HG02870 (cell line): ENCODE data around the gene PRKCA.
"Not testable (repeated sequence)": the region's sequence is repeated elsewhere in the genome, so short reads cannot be mapped to it uniquely, and the experiment has no call there.

Source experiments
- ATAC-seq: cut with Tn5 transposase; IDR thresholded peaks from one replicate; pipeline ENCODE4 v1.9.1; 2021; ENCODE audit warnings: mild to moderate bottlenecking, moderate library complexity; ENCODE audit not compliant: unreplicated experiment

The PRKCA gene

DNA sequence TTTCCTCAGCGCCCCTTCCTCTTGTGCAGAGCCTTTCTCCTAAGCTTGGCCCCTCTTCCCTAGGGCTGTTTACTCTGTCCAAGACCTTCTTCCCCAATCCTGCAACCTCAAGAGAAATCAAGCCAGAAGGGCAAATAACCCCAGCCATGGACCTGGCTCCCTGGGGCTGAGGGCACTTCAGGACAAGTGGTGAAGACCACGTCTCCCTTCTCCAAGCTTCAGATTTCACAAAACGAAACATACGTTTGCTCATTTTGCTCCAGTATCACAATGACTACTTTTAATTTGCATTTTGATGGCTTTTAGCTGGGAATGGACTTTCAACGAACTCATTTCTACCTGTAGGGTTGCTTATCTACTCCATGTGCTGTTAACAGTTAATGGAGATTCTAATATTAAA is 392.7 kb downstream of the PRKCA start:
- ATAC-seq = no peak

DNA sequence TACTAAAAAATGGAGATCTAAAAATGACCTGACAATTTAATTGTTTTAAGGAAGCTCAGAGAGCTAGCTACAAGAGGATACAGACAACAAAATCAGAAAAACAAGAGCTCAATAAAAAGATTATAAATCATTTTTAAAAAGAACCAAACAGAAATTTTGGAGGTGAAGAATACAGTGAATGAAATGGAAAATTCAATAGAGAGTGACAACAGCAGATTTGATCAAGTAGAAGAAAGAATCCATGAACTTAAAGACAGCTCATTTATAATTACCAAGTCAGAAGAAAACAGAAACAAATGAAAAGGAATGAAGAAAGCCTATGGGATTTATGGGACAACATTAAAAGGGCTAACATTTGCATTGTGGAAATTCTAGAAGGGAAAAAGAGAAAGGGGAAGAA is 395.9 kb downstream of the PRKCA start:
- no peak for ATAC-seq

DNA sequence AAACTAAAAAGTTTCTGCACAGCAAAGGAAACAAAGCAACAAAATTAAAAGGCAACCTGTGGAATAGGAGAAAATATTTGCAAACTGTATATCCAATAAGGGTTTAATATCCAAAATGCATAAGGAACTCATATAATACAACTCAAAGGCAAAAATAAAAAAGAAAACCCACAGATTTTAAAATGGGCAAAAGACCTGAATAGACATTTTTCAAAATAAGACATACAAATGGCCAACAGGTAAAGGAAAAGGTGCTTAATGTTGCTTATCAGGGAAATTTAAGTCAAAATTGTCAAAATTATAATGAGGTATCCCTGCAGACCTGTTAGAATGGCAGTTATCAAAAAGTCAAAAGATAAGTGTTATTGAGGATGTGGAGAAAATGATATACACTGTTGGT is 399.0 kb downstream of the PRKCA start:
- no peak for ATAC-seq

DNA sequence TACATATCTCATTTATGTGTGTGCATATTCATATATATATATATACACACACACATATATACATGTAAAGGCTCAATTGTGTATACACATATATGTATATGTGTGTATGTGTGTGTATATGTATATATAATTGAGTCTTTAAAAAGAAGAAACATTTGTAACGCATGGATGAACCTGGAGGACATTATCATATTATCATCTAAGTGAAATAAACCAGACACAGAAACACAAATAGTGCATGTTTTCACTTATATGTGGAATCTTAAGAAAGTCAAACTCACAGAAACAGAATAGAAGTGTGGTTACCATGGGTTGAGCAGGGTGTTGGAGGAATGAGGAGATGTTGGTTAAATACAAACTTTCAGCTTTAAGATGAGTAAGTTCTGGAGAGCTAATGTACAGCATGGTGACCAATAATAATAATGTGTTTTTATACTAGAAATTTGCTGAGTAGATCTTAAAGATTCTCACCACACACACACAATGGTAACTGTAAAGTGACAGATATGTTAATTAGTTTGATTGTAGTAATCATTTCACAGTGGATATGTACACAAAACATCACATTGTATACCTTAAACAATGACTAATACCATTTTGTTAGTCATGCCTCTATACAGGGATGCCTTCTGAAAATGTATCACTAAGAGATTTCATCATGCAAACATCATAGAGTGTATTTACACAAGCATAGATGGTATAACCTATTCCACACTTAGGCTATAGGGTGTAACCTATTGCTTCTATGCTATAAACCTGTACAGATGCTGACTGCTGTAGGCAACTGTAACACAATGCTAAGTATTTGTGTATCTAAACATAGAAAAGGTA is 399.9 kb downstream of the PRKCA start:
- ATAC-seq = no peak

DNA sequence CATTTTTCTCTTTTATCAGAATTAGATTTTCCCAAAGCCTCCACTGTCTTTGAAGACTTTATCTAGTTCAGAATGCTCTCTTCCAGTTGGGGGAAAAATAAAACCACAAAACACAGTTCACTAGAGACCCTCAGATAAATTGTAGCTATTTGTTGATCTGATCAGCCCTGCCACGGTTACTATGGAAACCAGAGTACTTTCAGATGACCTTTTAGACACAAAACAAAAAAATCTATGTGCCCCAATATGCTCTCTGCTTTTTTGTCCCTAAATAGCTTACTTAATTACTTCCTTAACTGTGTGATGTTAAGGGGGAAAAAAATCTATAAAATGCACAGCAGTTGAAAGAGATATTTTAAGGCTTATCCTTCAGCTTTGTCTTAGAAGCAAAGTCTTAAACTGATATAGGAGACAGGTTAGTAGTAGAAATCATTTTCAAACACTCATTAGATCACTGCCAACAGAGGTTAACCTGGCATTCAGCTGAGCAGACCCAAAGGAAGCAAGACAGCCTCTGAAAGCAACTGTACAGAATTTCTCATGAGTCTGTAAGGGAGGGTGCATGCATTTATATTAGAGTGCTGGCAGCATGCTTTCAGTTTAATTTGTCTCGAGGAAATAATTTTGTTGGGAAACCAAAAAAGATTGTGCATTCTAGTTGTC is 402.6 kb downstream of the PRKCA start:
- no peak for ATAC-seq

DNA sequence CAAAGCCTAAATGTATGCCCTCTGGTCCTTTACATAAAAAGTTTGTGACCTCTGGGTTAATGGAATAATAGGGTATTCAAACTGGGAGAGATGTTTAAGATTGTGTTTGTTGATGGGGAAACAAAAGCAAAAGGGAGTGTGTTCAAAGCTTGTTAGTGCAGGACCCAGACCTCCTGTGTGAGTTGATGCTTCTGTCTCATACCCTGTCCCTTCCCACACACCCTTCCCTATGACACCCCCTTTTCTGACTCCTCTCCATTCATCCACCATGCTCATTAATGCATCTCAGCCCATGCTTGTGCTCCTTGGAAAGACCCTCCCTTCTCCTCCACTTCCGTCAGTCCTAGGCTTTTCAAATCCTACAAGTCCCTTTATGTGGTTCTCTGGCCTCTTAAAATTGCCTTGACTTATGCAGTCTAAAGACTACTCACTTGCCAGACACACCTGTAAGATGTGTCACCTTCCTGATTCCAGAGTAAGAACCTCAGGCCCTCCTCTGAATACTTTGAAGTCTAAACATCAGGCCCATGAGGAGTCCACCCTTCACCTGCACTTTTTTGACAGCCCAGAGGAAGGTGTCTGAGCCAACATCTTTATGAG is 404.5 kb downstream of the PRKCA start:
- ATAC-seq = no peak

DNA sequence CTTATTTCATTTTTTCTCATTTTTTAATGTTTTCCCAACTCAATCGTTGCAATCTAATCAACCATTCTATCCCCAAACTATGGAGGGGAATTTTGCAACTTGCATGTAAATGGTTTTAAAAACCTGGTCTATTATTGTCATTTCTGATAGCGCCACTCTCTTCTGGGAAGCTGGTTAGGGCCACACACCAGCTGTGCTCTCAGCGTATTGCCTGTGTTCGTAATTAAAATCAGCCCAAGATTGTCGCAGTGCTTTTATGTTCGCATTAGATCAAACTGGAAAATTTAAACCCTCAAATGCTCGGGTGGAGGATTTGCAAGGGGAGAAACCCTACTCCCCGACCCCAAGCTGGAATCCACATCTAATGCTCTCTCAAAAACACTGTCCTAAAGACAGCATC is 409.0 kb downstream of the PRKCA start:
- no peak for ATAC-seq

DNA sequence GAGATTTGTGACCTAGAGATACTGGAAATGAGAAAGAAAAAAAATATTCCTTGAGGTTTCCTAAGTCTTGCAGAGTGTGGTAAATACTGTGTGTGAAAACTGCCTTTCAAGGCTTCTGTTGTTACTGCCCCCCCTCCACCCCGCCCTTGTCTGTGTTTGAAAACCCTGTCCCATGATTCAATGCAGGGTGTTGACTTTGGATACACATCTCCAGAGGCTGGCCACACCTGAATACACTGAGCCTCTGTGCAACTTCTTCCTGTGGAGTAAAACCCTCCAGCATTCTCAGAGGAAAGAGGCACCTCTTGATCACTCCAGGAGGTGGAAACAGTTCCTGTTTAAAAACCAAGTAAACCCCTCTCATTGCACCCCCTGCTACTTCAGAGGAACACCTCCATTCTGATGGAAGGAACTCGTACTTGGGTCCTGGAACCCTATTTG is 409.5 kb downstream of the PRKCA start:
- ATAC-seq = no peak

DNA sequence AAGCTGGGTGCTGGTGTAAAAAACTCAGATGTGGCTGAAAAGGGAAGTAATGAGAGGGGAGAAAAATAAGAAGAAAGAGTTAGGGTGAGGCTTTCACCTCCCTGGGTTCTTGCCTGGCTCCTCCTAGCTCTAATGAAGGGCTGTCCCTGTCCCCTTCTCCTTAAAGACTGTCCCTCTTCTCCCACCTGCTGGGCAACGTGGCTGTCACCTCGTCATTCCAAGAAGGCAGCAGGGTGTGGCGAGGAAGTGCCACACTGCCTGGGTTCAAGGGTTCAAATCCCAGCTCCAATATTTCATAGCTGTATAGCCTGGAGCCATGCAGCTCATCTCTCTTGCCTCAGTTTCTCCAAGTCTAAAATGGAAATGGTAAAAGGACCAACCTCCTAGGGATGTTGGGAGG is 410.0 kb downstream of the PRKCA start:
- ATAC-seq = no peak

DNA sequence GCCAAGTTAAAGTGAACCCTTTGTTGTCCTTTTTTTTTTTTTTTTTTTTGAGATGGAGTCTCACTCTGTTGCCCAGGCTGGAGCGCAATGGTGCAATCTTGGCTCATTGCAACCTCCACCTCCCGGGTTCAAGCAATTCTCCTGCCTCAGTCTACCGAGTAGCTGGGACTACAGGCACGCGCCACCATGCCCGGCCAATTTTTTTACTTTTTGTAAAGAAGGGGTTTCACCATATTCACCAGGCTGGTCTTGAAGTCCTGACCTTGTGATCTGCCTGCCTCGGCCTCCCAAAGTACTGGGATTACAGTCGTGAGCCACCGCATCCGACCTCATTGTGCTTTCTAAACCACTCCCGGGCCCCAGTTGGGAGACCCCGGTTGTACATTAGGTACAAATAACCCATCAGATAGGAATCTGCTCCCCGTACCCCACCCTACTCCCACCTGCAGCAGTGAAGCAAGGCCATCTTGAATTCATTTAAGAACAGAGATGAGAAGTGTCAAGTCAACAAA is 410.7 kb downstream of the PRKCA start:
- ATAC-seq = not testable (repeated sequence)

DNA sequence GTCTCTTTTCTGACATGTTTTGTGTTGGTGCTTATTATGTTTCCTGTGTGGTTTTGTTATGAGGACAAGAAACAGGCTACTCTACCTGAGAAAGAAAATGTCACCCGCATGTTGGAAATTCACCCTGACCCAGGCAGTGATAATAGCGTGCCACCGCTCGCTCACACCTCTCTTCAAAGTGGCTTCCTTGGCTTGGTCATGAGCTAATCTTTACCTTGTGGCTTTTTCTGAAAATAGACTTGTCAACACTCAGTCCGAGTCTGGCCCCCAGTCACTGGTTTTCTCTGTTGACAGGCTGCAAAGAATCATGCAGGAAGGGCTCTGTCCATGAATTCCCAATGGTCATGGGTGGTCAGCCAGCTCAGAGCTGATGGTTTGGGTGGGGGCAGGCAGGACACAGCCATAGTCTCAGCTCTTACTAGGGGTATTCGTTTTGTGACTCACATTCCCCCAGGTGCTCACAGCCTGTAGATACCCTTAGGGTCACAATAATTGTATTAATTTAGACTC is 411.2 kb downstream of the PRKCA start:
- ATAC-seq = no peak

DNA sequence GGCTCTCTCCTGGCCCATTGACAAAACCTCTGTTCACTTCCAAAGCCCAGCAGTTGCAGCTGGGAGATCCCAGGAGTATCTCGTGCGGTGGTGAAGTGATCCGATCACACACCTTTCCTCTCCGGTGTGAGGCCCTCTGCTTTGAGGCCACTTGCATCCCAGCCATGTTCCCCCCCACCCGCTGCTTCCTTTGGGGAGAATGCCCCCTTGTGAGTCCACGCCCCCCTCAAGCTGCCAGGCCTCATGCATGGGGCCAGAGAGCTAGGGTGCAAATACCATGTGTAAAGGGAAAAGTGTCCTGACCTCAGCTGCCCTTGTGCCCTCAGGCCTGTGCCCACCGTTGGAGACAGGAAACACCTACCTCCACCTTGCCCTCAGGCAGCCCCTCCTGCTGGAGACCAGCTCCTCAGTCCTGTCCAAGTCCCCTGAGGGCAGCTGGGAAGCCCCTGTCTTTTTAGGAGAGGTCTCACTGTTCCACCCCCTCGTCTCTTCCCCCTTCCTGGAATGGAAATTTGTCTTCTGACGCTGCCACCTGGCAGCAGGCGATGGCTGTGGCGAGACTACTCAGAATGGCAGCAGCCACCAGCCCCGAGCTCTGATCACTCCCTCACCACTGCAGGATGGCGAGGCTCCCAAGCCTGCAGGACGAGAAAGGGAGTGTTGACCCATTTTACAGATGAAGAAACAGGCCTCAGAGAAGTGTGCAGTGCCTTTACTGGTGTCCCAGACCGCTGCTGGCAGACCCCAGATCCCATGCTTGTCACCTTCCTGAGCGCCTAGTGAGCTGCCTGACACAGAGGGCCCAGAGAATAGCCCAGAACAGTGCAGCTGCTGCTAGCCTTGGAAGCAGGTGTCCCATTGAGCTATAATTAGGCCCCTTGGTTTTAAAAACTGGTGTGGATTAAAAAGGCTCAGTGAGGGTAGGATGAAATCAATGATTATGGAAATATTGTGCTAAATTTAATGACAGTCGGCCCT is 411.9 kb downstream of the PRKCA start:
- no peak for ATAC-seq

DNA sequence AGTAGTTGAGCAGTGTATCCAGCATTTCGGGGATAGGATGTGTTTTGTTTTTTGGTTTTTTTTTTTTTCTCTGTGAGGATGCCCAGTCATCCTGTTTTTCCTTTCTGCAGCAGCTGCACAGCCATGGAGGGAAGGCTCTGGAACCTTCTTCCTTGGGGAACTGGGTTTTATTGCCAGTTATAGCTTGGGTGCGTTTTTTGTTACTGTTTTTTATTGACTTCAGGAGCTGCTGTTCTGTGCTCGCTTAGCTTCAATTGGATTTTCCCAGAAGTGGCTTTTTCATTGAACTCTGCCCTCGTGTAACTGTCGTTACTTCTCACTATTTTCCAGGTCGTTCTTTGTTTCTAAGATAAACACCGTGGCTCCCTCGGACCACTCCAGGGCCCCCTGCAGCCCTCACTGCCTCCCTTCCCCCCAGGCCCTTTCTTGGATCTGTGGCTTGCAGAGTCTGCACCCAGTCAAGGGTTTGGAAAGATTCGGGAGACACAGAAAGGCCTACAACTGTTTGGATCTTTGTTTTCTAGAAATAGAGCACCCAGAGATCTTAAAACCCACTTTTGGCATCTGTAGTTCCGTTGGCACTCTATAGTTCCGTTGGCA is 412.8 kb downstream of the PRKCA start:
- no peak for ATAC-seq

DNA sequence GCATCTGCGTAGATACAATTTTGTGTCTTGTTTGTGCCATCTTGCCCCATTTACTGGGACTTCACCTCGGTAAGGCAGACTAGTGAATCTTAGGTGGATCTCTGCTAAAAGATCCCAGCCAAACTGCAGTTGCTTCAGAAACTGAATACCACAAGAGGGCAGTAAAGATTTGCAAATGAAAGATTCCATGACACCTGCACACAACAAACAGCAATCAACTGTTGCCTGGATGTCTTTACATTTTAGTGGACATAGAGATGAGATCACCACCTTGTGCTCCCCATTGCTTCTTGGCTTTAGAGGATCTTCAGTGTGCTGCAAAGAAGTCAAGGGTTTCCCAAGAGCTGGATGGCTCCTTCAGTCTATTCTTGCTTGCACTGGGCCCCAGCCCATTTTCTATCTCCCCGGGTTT is 413.3 kb downstream of the PRKCA start:
- no peak for ATAC-seq

DNA sequence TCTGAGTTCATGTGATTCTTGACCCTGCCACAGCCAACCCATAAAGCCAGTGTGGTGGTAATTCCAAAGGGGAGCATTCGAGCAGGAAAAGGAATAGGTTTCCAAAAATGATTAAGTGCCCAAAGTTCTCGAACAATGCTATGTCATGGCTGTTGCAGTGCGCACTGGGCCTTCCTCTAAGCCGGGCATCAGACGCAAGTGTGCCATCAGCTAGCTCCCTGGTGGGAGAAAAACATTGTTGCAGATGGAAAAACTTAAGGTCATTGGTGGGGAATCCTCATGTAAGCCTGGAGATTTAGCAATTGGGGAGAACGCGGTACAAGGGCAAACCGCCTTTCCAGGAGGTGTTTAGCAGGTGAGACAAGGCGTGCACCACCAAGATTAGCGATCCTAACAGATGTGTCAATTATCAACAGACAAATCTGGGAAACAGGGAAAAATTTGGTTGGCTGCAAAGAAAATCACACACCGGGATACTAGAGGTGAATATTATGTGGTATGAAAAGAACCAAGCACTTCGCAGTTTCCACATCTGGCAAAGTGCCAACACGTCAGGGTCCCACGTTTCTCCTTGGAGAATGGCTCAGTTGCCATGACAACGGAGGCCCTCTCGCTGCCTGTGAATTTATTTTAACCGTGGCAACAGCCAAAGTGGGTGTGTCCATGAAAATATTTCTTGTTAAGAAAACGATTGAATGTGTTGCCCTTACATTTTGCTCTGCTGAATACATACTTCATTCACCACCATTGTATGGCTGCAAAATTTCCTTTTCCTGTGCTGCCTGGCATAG is 414.0 kb downstream of the PRKCA start:
- ATAC-seq = no peak

DNA sequence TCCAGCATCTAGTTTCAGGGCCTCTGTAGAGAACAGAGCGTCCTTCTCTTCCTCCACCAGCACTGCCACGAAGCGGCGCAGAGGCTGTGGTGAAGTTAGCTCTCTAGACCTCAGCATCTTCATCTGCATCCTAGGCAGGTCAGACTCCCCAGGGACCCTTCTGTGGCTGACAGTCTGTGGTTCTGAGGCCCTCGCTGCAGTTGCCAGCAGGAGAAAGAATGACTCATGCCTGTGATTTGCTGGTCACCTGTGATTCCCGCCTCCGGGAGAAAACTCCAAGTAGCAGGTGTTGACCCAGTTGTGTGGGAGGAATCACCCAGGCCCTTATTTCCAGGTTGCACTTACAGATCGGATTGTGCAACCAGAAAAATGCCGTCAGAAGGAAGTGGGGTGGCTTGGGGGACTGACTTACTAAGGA is 415.2 kb downstream of the PRKCA start:
- no peak for ATAC-seq

DNA sequence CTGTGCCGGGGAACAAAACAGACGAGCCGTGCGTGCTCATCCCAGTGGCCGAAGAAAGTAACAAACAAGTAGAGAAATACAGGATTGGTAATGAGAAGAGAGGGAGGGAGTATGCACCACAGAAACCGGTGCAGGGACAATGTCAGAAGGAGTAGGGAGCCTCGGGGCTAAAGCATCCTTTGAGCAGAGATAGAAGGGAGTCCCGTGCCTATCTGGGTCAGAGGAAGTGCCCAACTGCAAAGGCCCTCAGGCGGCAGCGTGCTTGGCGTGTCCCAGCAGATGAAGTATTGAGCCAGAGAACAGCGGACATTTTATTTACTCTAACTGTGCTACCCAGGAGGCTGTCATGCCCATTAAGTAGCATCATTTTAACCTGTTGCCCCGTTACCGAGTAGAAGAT is 417.6 kb downstream of the PRKCA start:
- ATAC-seq = no peak

DNA sequence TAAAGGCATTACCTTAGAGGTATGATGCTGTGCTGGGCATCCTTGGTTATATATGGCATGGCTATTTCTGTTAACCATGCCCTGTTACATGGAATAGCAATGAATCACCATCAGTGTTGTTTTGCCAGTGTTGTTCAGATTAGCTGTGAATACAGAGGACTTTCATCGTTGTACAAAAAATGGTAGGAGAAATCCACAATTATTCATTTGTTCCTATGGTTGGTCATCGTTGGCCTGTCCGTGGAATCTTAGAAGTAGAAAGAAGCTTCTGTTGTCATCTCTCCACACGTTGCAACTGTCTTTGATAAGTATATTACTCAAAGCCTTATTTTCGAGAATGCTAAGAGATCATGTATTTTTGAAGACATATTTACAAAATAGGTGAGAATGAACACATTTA is 418.2 kb downstream of the PRKCA start:
- no peak for ATAC-seq

DNA sequence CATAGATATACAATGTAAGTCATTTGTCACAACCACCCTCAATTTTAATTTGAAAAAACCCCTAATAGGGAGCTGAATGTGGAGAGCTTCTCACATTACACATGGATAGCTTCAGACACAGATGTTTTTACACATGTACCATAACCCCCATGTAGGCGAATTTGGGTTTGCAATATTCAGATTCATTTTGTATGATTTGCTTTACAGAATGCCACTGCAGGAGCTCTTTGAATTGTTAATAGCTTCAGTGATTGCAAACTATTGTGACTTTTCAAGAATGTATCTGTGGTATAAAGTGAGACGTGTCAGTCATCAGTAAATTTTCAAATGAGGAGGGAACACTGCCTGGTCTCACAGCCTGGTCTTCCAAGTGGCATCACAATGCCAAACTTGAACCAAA is 419.9 kb downstream of the PRKCA start:
- ATAC-seq = no peak
